SK-MEL-5 (cell line): ENCODE data around the gene PPP1CA. TPM values are rescaled to one million over a fixed set of nuclear protein-coding genes. Genes with fewer than 3 reads are reported as not detected.

Experiments
- DNase-seq: peaks from one replicate; pipeline ENCODE4 v3.0.0-alpha.2; 2016; ENCODE audit warnings: low read depth, low spot score
- in situ Hi-C: cut with HindIII; loops from 2 replicates; pipeline ENCODE4 v1.10.0; 2016; ENCODE audit warnings: low sequenced_read_pairs, high pct_unique_total_duplicates, low pct_unique_long_range_greater_than_20kb
- total RNA-seq: library from RNA; depleted of rRNA; stranded (reverse); fragments of >200 nt; shearing (Covaris generic); gene quantifications from 2 replicates; pipeline ENCODE4 v1.2.3, GENCODE V29; 2014

PPP1CA gene
- total RNA-seq, 1 experiment from 2014 or later: 173 TPM

- no peak for DNase-seq
- in situ Hi-C loops: no loop called here
These were observed 19.9 kb upstream of the PPP1CA start for GRCh38 chr11:67421430-67422031.

DNA sequence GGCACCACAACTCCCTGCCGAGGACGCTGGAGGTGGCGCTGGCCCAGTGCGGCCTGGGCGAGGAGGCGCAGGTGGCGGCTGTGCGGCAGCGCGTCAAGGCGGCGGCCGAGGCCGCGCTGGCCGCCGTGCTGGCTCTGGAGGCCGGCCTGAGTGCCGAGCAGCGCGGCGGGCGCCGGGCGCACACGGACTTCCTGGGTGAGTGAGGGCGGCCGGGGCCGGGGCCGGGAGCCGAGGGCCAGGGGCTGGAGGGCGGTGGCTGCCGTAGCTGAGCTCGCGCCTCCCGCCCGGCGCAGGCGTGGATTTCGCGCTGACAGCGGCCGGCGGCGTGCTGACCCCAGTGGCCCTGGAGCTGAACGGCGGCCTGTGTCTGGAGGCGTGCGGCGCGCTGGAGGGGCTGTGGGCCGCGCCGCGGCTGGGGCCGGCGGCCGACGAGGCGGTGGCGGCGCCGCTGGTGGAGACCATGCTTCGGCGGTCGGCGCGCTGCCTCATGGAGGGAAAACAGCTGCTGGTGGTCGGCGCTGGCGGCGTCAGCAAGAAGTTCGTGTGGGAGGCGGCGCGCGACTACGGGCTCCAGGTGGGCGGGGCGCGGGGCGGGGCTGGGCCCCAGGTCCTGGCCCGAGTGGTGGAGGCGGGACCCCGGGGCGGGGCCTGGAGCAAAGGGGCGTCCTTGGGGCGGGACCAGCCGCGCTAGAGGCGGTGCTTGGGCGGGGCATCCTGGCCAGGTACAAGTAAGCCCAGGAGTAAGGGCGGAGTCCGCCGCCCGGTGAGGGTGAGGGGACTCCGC is 19.2 kb upstream of the PPP1CA start:
- in situ Hi-C loops: no loop called here
- DNase-seq: peak; percentile 88

GRCh38 chr11:67420147-67420645 is 18.5 kb upstream of the PPP1CA start:
- in situ Hi-C loops: no loop called here

DNA sequence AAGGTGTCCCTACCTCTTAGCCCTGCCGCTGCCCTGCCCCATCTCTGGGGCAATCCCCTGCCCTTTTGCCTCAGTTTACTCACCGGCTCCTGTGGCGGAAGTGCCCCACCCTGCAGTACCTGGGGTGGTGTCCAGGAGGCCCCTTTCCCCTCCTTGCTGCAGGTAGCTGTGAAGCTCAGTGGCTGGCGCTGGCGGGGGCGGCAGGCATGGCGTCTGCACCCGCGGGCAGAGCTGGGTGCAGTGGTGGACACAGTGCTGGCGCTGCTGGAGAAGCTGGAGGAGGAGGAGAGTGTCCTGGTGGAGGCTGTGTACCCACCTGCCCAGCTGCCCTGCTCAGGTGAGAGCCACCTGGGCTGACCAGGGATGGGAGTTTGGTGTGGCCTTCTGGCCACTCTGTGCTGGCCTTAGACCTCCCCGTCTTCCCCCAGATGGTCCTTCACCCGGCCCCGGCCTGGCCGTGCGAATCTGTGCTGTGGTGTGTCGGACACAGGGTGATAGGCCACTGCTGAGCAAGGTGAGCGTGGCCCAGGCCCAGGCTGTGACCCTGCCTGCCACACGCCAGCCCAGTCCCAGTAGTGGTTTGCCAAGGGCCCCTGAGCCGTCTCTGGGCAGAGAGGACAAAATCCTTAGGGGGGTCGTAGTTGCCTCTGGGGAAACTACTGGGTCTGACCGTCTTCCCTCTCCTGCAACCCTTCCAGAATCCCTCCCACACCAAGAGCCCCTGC is 17.8 kb upstream of the PPP1CA start:
- in situ Hi-C loops: no loop called here
- DNase-seq: no peak

More at GRCh38 chr11:67420147-67420645, 18.5 kb upstream of the PPP1CA start:
- no peak for DNase-seq

DNA sequence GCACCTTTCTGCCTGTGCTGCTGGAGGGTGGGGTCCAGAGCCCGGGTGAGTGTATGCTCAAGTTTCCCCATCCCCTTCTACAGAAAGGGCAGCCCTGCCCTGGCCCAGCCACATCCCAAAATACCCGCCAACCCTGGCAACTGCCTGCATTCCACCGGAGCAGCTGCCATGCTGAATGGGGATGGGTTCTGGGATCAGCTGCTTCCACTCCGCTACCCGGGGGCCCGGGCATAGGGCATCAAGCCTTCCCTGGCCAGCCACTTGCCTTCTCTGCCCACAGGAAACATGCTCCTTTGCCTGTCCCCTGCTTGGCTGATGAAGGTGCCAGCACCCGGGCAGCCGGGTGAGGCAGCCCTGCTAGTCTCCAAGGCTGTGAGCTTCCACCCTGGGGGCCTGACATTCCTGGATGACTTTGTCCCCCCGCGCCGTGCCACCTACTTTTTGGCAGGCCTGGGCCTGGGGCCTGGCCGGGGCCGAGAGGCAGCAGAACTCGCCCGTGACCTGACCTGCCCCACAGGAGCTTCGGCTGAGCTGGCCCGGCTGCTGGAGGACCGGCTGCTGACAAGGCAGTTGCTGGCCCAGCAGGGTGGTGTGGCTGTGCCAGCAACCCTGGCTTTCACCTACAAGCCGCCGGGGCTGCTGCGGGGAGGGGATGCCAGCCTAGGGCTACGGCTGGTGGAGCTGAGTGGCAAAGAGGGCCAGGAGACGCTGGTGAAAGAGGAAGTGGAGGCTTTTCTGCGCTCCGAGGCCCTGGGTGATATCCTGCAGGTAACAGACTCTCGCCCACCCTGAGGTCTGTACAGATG is 17.0 kb upstream of the PPP1CA start:
- DNase-seq: no peak
- in situ Hi-C loops: no loop called here

DNA sequence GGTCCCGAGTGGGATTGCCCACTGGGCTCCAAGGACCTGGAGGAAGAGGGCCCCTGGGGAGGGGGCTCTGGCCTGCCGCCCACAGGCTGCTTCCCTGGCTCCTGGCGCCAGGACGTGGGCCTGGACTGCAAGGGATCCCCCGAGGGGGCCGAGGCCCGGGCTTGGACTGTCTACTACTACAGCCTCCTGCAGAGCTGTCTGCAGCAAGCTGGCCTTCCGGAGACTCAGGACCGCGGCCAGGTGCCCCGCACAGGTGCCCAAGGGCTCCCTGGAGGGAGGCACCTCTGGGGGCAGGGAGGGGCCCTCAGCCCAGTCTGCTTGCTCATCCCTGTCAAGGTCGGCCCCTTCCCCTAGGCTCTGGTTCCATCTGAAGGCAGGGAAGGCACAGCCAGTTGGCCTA is 15.8 kb upstream of the PPP1CA start:
- DNase-seq: no peak
- in situ Hi-C loops: no loop called here

DNA sequence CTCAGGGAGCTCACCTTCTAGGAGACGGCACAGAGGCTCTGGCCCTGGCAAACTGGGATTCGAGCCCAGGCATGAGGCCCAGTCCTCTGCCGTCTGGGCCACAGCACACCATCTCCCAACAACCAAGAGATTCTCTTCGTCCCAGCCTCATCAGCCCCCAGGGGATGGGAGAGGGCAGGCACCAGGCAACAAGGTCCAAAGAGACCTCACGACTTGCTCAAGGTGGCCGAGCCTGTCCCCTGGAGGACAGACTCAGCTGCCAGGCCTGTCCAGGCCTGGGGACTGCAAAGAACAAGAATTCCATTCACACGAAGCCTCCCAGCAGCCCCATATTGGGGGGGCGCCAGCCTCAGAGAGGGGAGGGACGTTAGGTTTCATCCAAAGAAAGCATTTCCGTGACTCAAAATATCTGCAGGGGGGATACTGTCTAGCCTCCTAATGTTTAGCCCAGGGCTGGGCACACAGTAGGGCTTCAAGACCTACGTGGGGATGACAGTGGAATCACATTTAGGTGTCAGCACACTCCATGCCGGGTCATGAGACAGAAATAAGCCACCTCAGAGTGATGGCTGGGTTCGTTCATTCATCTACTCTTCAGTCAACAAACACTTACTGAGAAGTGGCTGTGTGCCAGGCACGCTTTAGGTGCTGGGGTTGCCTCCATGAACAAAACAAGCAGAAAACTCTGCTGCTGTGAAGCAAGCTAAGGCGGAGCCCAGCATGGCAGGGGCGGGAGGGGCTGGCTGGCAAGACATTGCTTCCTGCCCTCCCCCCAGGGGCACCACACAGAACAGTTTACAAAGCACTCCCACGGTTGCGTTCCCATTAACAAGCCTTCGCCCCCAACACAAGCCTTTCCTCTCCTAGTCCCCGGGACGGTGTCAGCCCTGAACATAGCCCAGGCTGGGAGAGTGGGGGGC is 15.0 kb upstream of the PPP1CA start:
- in situ Hi-C loops: no loop called here
- DNase-seq: no peak

- in situ Hi-C loops: no loop called here
These were observed 14.0 kb upstream of the PPP1CA start, which contains the start of gene CARNS1 for GRCh38 chr11:67415501-67416304. Gene CARNS1, plus strand, starts transcription at chr11:67415678. Its CDS starts 522 bp downstream, at chr11:67416200.

GRCh38 chr11:67413266-67413849 is 11.7 kb upstream of the PPP1CA start:
- no peak for DNase-seq

More at GRCh38 chr11:67415501-67416304, 14.0 kb upstream of the PPP1CA start, which contains the start of gene CARNS1:
- DNase-seq: no peak

DNA sequence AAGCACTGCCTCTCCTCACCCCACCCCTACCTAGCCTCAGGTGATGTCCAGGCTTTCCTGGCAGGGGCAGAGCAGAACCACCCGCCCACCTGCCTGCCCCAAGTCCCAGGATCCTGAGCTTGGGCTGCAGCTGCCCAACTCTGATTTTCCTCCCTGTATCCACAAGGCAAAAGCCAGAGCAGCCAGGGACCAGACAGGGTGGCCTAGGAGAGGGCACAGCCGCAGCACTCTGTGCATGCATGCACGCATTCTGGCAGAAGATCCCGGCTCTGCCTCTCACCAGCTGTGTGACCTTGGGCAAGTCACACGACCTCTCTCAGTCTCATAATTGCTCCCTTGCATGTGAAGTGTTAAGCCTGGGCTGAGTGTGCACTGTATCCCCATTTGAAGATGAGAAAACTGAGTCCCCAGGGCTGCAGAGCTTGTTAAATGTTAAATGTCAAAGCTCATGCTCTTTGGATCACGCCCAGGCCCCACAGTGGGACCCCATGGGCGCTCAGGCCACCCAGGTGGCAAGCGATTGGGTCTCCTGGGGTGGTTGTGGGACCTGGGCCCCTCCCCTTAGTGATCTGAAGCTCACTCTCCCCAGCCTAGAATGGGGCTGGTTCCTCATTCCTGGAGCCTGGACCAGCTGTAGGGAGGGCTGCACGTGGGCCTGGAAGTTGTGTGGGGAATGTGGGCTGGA is 11.0 kb upstream of the PPP1CA start:
- in situ Hi-C loops: no loop called here
- DNase-seq: no peak

More at GRCh38 chr11:67413266-67413849, 11.7 kb upstream of the PPP1CA start:
- in situ Hi-C loops: no loop called here

GRCh38 chr11:67411785-67412152 is 10.1 kb upstream of the PPP1CA start:
- DNase-seq: no peak
- in situ Hi-C loops: no loop called here

- in situ Hi-C loops: no loop called here
- no peak for DNase-seq
These were observed 9.5 kb upstream of the PPP1CA start for GRCh38 chr11:67410984-67411784.

- in situ Hi-C loops: no loop called here
These were observed 8.7 kb upstream of the PPP1CA start for GRCh38 chr11:67410369-67410831.

GRCh38 chr11:67409781-67410368 is 8.2 kb upstream of the PPP1CA start:
- in situ Hi-C loops: no loop called here
- DNase-seq: no peak

More at GRCh38 chr11:67410369-67410831, 8.7 kb upstream of the PPP1CA start:
- no peak for DNase-seq
